Measurements from ENCODE around the gene KIFC1.

GRCh38 chr6:33377171-33377570 is 14.5 kb upstream of the KIFC1 start:
- TF ChIP-seq IRF2 (CRISPR knock-in tag; IDR thresholded peaks at IDR 0.05) (no peak), CTCF (IDR thresholded peaks at IDR 0.05 in 2 of 3, conservative IDR thresholded peaks at IDR 0.05 in 1 of 3; ENCODE audit: insufficient read depth in 2 of 3, low read depth in 1 of 3, low read length in 3 of 3) (no peak), RAD21 (CRISPR knock-in tag; conservative IDR thresholded peaks at IDR 0.05 in 1 of 2, IDR thresholded peaks at IDR 0.05 in 1 of 2) (no peak), RBBP5 (IDR thresholded peaks at IDR 0.05; ENCODE audit: borderline replicate concordance, insufficient read depth, low read length, poor library complexity, severe bottlenecking) (no peak), ZBTB8A (IDR thresholded peaks at IDR 0.05; ENCODE audit: partially characterized antibody) (no peak), IRF1 (CRISPR knock-in tag; IDR thresholded peaks at IDR 0.05; ENCODE audit: borderline replicate concordance) (no peak), FOXJ2 (tag; IDR thresholded peaks at IDR 0.05) (no peak), FOXO4 (CRISPR knock-in tag; IDR thresholded peaks at IDR 0.05) (no peak), MAFK (IDR thresholded peaks at IDR 0.05; ENCODE audit: low read length) (no peak), ZNF717 (CRISPR knock-in tag; IDR thresholded peaks at IDR 0.05) (no peak), ATF3 (IDR thresholded peaks at IDR 0.05) (no peak), ATF3 (CRISPR knock-in tag; conservative IDR thresholded peaks at IDR 0.05) (no peak), EZH2 (IDR thresholded peaks at IDR 0.05; ENCODE audit: borderline replicate concordance, low read depth, low read length) (no peak)
